H9 (cell line): Measurements from ENCODE around the gene KRTCAP2. TPM values are rescaled to one million over a fixed set of nuclear protein-coding genes. Genes with fewer than 3 reads are reported as not detected.
A peak's percentile ranks its signal among the peaks of the same experiment; 100 is the strongest.

ENCODE experiments used
- DNase-seq: peaks from one replicate; pipeline ENCODE4 v3.0.0-alpha.2; 2017
- H2AFZ ChIP-seq: one replicate; pipeline ENCODE4 v1.6.1; 2013; ENCODE audit warnings: mild to moderate bottlenecking, low read length, control low read depth, moderate library complexity
- H2AK5ac ChIP-seq: 2 replicates; pipeline ENCODE4 v1.6.1; 2013; ENCODE audit warnings: low read length, control low read depth, mixed read lengths; ENCODE audit not compliant: insufficient read length
- H2BK120ac ChIP-seq: one replicate; pipeline ENCODE4 v1.6.1; 2013; ENCODE audit warnings: low read depth, mild to moderate bottlenecking, low read length, control low read depth, inconsistent platforms; ENCODE audit not compliant: poor library complexity, severe bottlenecking
- H2BK12ac ChIP-seq: 2 replicates; pipeline ENCODE4 v1.6.1; 2013; ENCODE audit warnings: low read length, control low read depth, mixed read lengths, low read depth; ENCODE audit not compliant: insufficient read length
- H2BK15ac ChIP-seq: 2 replicates; pipeline ENCODE4 v1.6.1; 2013; ENCODE audit warnings: low read depth, low read length, control low read depth
- H2BK20ac ChIP-seq: one replicate; pipeline ENCODE4 v1.6.1; 2013; ENCODE audit warnings: low read depth, mild to moderate bottlenecking, low read length, control low read depth, inconsistent platforms; ENCODE audit not compliant: poor library complexity, severe bottlenecking
- H2BK5ac ChIP-seq: 2 replicates; pipeline ENCODE4 v1.6.1; 2013; ENCODE audit warnings: low read length, control low read depth, mixed read lengths; ENCODE audit not compliant: insufficient read length
- H3K14ac ChIP-seq: 2 replicates; pipeline ENCODE4 v1.6.1; 2013; ENCODE audit warnings: low read length, control low read depth; ENCODE audit not compliant: insufficient read depth
- H3K18ac ChIP-seq: 2 replicates; pipeline ENCODE4 v1.6.1; 2013; ENCODE audit warnings: low read depth, mild to moderate bottlenecking, mixed read lengths, low read length, control low read depth; ENCODE audit not compliant: insufficient read length
- H3K23ac ChIP-seq: 2 replicates; pipeline ENCODE4 v1.6.1; 2013; ENCODE audit warnings: low read length, control low read depth, mixed read lengths, low read depth; ENCODE audit not compliant: insufficient read length
- H3K23me2 ChIP-seq: 2 replicates; pipeline ENCODE4 v1.6.1; 2013; ENCODE audit warnings: low read depth, mild to moderate bottlenecking, mixed read lengths, low read length, control low read depth; ENCODE audit not compliant: insufficient read length, poor library complexity, severe bottlenecking
- H3K27ac ChIP-seq: 2 replicates; pipeline ENCODE4 v1.5.1; 2013; ENCODE audit warnings: low read length, control low read depth, mixed read lengths, low read depth; ENCODE audit not compliant: insufficient read length
- H3K27me3 ChIP-seq: 2 replicates; pipeline ENCODE4 v1.6.1; 2013; ENCODE audit warnings: low read length, control low read depth, inconsistent platforms; ENCODE audit not compliant: insufficient read depth
- H3K4ac ChIP-seq: 2 replicates; pipeline ENCODE4 v1.6.1; 2013; ENCODE audit warnings: low read depth, mild to moderate bottlenecking, control low read depth, inconsistent platforms, low read length, moderate library complexity
- H3K4me1 ChIP-seq: 2 replicates; pipeline ENCODE4 v1.6.1; 2013; ENCODE audit warnings: low read length, control low read depth, inconsistent platforms; ENCODE audit not compliant: insufficient read depth
- H3K4me2 ChIP-seq: 2 replicates; pipeline ENCODE4 v1.6.1; 2013; ENCODE audit warnings: low read length, control low read depth, mixed read lengths; ENCODE audit not compliant: insufficient read length, insufficient read depth
- H3K56ac ChIP-seq: 2 replicates; pipeline ENCODE4 v1.6.1; 2013; ENCODE audit warnings: low read depth, mild to moderate bottlenecking, mixed read lengths, low read length, control low read depth; ENCODE audit not compliant: insufficient read length
- H3K79me1 ChIP-seq: 2 replicates; pipeline ENCODE4 v1.6.1; 2013; ENCODE audit warnings: low read depth, mild to moderate bottlenecking, moderate library complexity, low read length, control low read depth, inconsistent platforms; ENCODE audit not compliant: insufficient read depth, poor library complexity, severe bottlenecking
- H3K79me2 ChIP-seq: 2 replicates; pipeline ENCODE4 v1.6.1; 2013; ENCODE audit warnings: low read length, control low read depth, inconsistent platforms; ENCODE audit not compliant: insufficient read depth
- H3K9ac ChIP-seq: 2 replicates; pipeline ENCODE4 v1.6.1; 2013; ENCODE audit warnings: low read length, control low read depth, mixed read lengths; ENCODE audit not compliant: insufficient read length; ENCODE audit errors: extremely low read depth
- H3K9me3 ChIP-seq: one replicate; pipeline ENCODE4 v1.6.1; 2013; ENCODE audit warnings: low read depth, low read length, inconsistent platforms; ENCODE audit not compliant: control insufficient read depth
- H3T11ph ChIP-seq: one replicate; pipeline ENCODE4 v1.6.1; 2013; ENCODE audit warnings: mild to moderate bottlenecking, low read length, control low read depth, inconsistent platforms
- H4K20me1 ChIP-seq: one replicate; pipeline ENCODE4 v1.6.1; 2013; ENCODE audit not compliant: control insufficient read depth, insufficient read length, insufficient read depth
- H4K5ac ChIP-seq: 2 replicates; pipeline ENCODE4 v1.6.1; 2013; ENCODE audit warnings: low read depth, mild to moderate bottlenecking, mixed read lengths, low read length, control low read depth; ENCODE audit not compliant: insufficient read length
- H4K8ac ChIP-seq: replicated peaks from 2 replicates; pipeline ENCODE4 v1.6.1; 2013; ENCODE audit warnings: low read length, control low read depth, mixed read lengths, low read depth; ENCODE audit not compliant: insufficient read length
- H4K91ac ChIP-seq: 2 replicates; pipeline ENCODE4 v1.6.1; 2013; ENCODE audit warnings: low read depth, mild to moderate bottlenecking, moderate library complexity, mixed read lengths, low read length, control low read depth; ENCODE audit not compliant: insufficient read length
- H3K27ac Mint-ChIP-seq, 3 experiments: 2 replicates in 2 of 3; 3 replicates in 1 of 3; pipeline ENCODE4 v1.8.0; 2020 to 2021; ENCODE audit warnings: mixed read lengths in 3 of 3, mild to moderate bottlenecking in 1 of 3, moderate library complexity in 1 of 3
- H3K27me3 Mint-ChIP-seq: 2 replicates; pipeline ENCODE4 v1.8.0; 2021; ENCODE audit warnings: low read depth, mild to moderate bottlenecking, moderate library complexity, mixed read lengths
- H3K36me3 Mint-ChIP-seq, 3 experiments: 2 replicates in 2 of 3; 3 replicates in 1 of 3; pipeline ENCODE4 v1.8.0; 2020 to 2021; ENCODE audit warnings: low read depth in 3 of 3, mixed read lengths in 3 of 3; ENCODE audit not compliant: insufficient read depth in 1 of 3
- H3K4me1 Mint-ChIP-seq, 2 experiments: 2 replicates each; pipeline ENCODE4 v1.8.0; 2020; ENCODE audit warnings: mixed read lengths in 2 of 2
- H3K4me3 Mint-ChIP-seq, 2 experiments: 2 replicates in 1 of 2; 3 replicates in 1 of 2; pipeline ENCODE4 v1.8.0; 2020 to 2021; ENCODE audit warnings: mild to moderate bottlenecking in 2 of 2, mixed read lengths in 2 of 2, moderate library complexity in 1 of 2
- H3K9me3 Mint-ChIP-seq, 2 experiments: 2 replicates in 1 of 2; 3 replicates in 1 of 2; pipeline ENCODE4 v1.8.0; 2020; ENCODE audit warnings: mild to moderate bottlenecking in 2 of 2, mixed read lengths in 2 of 2, moderate library complexity in 1 of 2
- CTCF ChIP-seq: fragments of 200-600 bp; sonication (generic); conservative IDR thresholded peaks from 3 replicates; pipeline ENCODE4 v1.8.0; 2021; ENCODE audit warnings: antibody characterized with exemption, mild to moderate bottlenecking
- WGBS: extraction: QIAGEN DNeasy Blood & Tissue Kit; methylation state at CpG from one replicate; pipeline ENCODE4 v1.1.7; 2013; ENCODE audit warnings: missing lambda C conversion rate, low lambda C conversion rate, mixed read lengths; ENCODE audit not compliant: insufficient read length; ENCODE audit errors: extremely low coverage; 5-methylcytosine and 5-hydroxymethylcytosine counted together
- total RNA-seq: library from RNA; stranded (reverse); gene quantifications from 2 replicates; pipeline ENCODE4 v1.2.1, GENCODE V29; 2021

KRTCAP2 gene
- total RNA-seq, 1 experiment from 2014 or later = 149 TPM

GRCh38 chr1:155127967-155128754, 44.9 kb downstream of the KRTCAP2 start:
- H3T11ph ChIP-seq = no peak overlapping the region
- no peak overlapping the region for H3K9ac ChIP-seq
- H3K14ac ChIP-seq = no peak overlapping the region
- DNase-seq = no peak
- H3K4me1 Mint-ChIP-seq = peaks cover 50 to 64% of the 10 kb centered on the region in 2 experiments
- peaks cover 86% of the 10 kb centered on the region for H3K27me3 Mint-ChIP-seq
- H3K27ac ChIP-seq = no peak overlapping the region
- no peak overlapping the region for H3K4ac ChIP-seq
- no peak for TF ChIP-seq CTCF
- no peak overlapping the region for H3K23ac ChIP-seq
- no peak overlapping the region for H3K18ac ChIP-seq
- no peak overlapping the region; a peak in 1 of 7 replicates for H3K27ac Mint-ChIP-seq
- H3K9me3 Mint-ChIP-seq = no peaks in the 10 kb centered on the region; a peak in 1 of 5 replicates
- H2BK15ac ChIP-seq = no peak overlapping the region
- no peaks in the 10 kb centered on the region; the same call in 1 of the 2 replicates for H3K4me1 ChIP-seq
- H2BK5ac ChIP-seq = no peak overlapping the region
- peaks cover 34% of the 10 kb centered on the region; the same call in 1 of the 2 replicates for H3K27me3 ChIP-seq
- no peak overlapping the region for H4K8ac ChIP-seq
- H2AK5ac ChIP-seq = no peak overlapping the region
- H3K4me2 ChIP-seq = peak overlapping the region; percentile 92
- H4K91ac ChIP-seq = no peak overlapping the region
- H4K20me1 ChIP-seq = peaks cover 2% of the 10 kb centered on the region
- H2BK20ac ChIP-seq = no peak overlapping the region
- H2AFZ ChIP-seq = no peak overlapping the region
- H3K36me3 Mint-ChIP-seq = peaks cover 2 to 12% (median 5%) of the 10 kb centered on the region in 3 experiments; a peak in 6 of 7 replicates
- peak overlapping the region; percentile 55 to 82 for H3K4me3 Mint-ChIP-seq
- no peak overlapping the region for H3K56ac ChIP-seq
- H4K5ac ChIP-seq = no peak overlapping the region
- H3K79me2 ChIP-seq = no peaks in the 10 kb centered on the region
- H3K9me3 ChIP-seq = no peaks in the 10 kb centered on the region
- WGBS = no CpG with 5 or more reads among the region's 17 CpGs
- no peak overlapping the region for H2BK12ac ChIP-seq
- no peaks in the 10 kb centered on the region for H3K79me1 ChIP-seq
- peaks cover 27% of the 10 kb centered on the region for H3K23me2 ChIP-seq
- no peak overlapping the region for H2BK120ac ChIP-seq
